ENCODE results near the gene TRRAP. TPM values are rescaled to one million over a fixed set of nuclear protein-coding genes. Genes with fewer than 3 reads are reported as not detected.

TRRAP gene
- total and polyA plus RNA-seq, 2 experiments from 2014 or later: 14.9 to 58.7 TPM

GRCh38 chr7:98984126-98984525, 105.8 kb downstream of the TRRAP start:
- Mint-ChIP-seq H3K27ac (no peak overlapping the region), H3K4me3 (no peak overlapping the region), H3K4me1 (no peaks in the 10 kb centered on the region), H3K9me3 (peaks cover 7% of the 10 kb centered on the region; the same call in 1 of the 3 replicates), H3K36me3 (ENCODE audit: low read depth) (peaks cover 97% of the 10 kb centered on the region), H3K27me3 (ENCODE audit: insufficient read depth, low read depth, poor library complexity) (peaks cover 7% of the 10 kb centered on the region)
- Histone ChIP-seq H3K36me3 (ENCODE audit: insufficient read depth) (peaks cover 50% of the 10 kb centered on the region), H2AFZ (no peak overlapping the region), H3K27ac (ENCODE audit: low read depth) (no peak overlapping the region), H3K9me2 (ENCODE audit: insufficient read depth) (no peaks in the 10 kb centered on the region), H3K4me1 (ENCODE audit: insufficient read depth) (no peaks in the 10 kb centered on the region), H4K20me1 (replicated peaks; ENCODE audit: insufficient read depth) (peaks cover 10% of the 10 kb centered on the region), H3K79me2 (replicated peaks; ENCODE audit: insufficient read depth) (no peaks in the 10 kb centered on the region), H3K27me3 (ENCODE audit: insufficient read depth) (no peaks in the 10 kb centered on the region), H3K4me3 (no peak overlapping the region), H3F3A (replicated peaks; ENCODE audit: low read depth) (no peaks in the 10 kb centered on the region), H3K4me2 (no peak overlapping the region)
- TF ChIP-seq ETS1 (IDR thresholded peaks at IDR 0.05) (no peak), EZH2phosphoT487 (IDR thresholded peaks at IDR 0.05; ENCODE audit: unreplicated experiment) (no peak), STAT1 (IDR thresholded peaks at IDR 0.05; ENCODE audit: unreplicated experiment) (no peak), ZNF114 (CRISPR knock-in tag; IDR thresholded peaks at IDR 0.05) (no peak), NANOG (IDR thresholded peaks at IDR 0.05; ENCODE audit: borderline replicate concordance) (no peak), JUNB (IDR thresholded peaks at IDR 0.05; ENCODE audit: unreplicated experiment) (no peak)
- TF ChIP-seq, protein P1, sequence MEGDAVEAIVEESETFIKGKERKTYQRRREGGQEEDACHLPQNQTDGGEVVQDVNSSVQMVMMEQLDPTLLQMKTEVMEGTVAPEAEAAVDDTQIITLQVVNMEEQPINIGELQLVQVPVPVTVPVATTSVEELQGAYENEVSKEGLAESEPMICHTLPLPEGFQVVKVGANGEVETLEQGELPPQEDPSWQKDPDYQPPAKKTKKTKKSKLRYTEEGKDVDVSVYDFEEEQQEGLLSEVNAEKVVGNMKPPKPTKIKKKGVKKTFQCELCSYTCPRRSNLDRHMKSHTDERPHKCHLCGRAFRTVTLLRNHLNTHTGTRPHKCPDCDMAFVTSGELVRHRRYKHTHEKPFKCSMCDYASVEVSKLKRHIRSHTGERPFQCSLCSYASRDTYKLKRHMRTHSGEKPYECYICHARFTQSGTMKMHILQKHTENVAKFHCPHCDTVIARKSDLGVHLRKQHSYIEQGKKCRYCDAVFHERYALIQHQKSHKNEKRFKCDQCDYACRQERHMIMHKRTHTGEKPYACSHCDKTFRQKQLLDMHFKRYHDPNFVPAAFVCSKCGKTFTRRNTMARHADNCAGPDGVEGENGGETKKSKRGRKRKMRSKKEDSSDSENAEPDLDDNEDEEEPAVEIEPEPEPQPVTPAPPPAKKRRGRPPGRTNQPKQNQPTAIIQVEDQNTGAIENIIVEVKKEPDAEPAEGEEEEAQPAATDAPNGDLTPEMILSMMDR (conservative IDR thresholded peaks at IDR 0.05; ENCODE audit: low read depth in 2 of 2): no peak
- ATAC-seq: no peak
- no peak for DNase-seq (ENCODE audit: low spot score)

DNA sequence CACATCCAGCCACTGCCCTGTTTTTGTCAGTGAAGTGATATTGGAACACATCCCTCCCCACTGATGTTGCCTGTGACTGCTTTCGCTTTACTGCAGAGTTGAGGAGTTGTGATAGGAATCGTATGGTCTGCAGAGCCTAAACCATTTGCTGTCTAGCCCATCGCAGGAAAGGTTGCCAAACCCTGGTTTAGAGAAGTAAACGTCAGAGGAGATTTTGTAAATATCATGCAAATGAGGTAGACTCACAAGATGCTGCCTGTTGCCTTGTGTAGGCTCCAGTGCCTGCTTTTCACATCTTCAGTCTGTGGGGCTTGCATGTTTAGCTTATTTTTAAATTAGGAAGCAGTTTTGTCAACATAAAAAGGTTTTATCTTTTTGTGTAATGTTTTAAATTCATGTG, 107.1 kb downstream of the TRRAP start:
- H3K36me3 Mint-ChIP-seq (ENCODE audit: low read depth): peaks cover 97% of the 10 kb centered on the region
- H3K4me1 ChIP-seq (ENCODE audit: insufficient read depth): no peaks in the 10 kb centered on the region
- ATAC-seq (no peak), DNase-seq (ENCODE audit: low spot score) (no peak)
- H3F3A ChIP-seq (replicated peaks; ENCODE audit: low read depth): no peaks in the 10 kb centered on the region
- no peak overlapping the region for H3K27ac ChIP-seq (ENCODE audit: low read depth)
- H3K79me2 ChIP-seq (replicated peaks; ENCODE audit: insufficient read depth): no peaks in the 10 kb centered on the region
- no peaks in the 10 kb centered on the region for H3K9me2 ChIP-seq (ENCODE audit: insufficient read depth)
- H3K4me1 Mint-ChIP-seq: no peaks in the 10 kb centered on the region
- peaks cover 53% of the 10 kb centered on the region for H3K36me3 ChIP-seq (ENCODE audit: insufficient read depth)
- peaks cover 6% of the 10 kb centered on the region for H4K20me1 ChIP-seq (replicated peaks; ENCODE audit: insufficient read depth)
- no peak overlapping the region for H3K4me3 Mint-ChIP-seq
- peaks cover 7% of the 10 kb centered on the region for H3K27me3 Mint-ChIP-seq (ENCODE audit: insufficient read depth, low read depth, poor library complexity)
- H2AFZ ChIP-seq: no peak overlapping the region
- peaks cover 7% of the 10 kb centered on the region; the same call in 1 of the 3 replicates for H3K9me3 Mint-ChIP-seq
- no peak overlapping the region for H3K4me2 ChIP-seq
- no peak overlapping the region for H3K27ac Mint-ChIP-seq
- H3K27me3 ChIP-seq (ENCODE audit: insufficient read depth): no peaks in the 10 kb centered on the region
- no peak overlapping the region for H3K4me3 ChIP-seq
- TF ChIP-seq ETS1 (IDR thresholded peaks at IDR 0.05): no peak
- no peak for TF ChIP-seq EZH2 (IDR thresholded peaks at IDR 0.05; ENCODE audit: low read depth, unreplicated experiment)
- TF ChIP-seq CREB1 (CRISPR knock-in tag; IDR thresholded peaks at IDR 0.05; ENCODE audit: low read depth): no peak
- TF ChIP-seq, protein P1 (conservative IDR thresholded peaks at IDR 0.05; ENCODE audit: low read depth in 2 of 2): no peak
- TF ChIP-seq STAT1 (IDR thresholded peaks at IDR 0.05; ENCODE audit: unreplicated experiment): no peak
- no peak for TF ChIP-seq ZNF331 (CRISPR knock-in tag; IDR thresholded peaks at IDR 0.05; ENCODE audit: low read depth)
- no peak for TF ChIP-seq REST (IDR thresholded peaks at IDR 0.05; ENCODE audit: unreplicated experiment)
- TF ChIP-seq NANOG (IDR thresholded peaks at IDR 0.05; ENCODE audit: borderline replicate concordance): no peak

All from GM23338 (cell line).